ENCODE results near the gene PGA4.

Gene PGA4

DNA sequence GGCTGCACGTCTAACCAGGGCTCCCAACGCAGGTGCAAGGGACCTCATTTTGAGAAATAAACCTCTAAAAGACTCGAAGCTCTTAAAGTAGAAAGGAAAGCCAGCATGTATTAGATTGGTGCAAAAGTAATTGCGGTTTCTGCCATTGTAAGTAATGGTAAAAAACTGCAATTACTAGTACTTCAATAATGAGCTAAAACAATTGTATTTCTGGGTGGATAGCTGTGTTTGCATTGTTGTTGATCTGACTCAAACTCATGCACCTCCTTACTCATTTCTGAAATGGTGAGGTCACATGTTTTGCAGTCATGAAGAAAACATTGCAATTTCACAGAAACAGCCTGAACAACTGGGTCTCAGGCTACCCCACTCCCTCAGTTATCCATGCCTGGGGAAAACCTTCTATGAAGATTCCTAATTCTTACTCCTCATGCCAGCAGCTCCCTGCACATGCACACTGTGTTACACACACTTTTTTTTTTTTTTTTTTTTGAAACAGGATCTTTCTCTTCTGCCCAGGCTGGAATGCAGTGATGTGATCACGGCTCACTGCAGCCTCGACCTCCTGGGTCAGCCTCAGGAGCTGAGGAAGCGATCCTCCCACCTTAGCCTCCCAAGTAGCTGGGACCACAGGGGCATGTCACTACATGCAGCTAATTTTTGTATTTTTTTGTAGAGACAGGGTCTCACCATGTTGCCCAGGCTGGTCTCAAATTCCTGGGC is 48.4 kb downstream of the PGA4 start:
- DNase-seq (ENCODE audit: low spot score), result peak; percentile 71
- TF ChIP-seq, protein P1, sequence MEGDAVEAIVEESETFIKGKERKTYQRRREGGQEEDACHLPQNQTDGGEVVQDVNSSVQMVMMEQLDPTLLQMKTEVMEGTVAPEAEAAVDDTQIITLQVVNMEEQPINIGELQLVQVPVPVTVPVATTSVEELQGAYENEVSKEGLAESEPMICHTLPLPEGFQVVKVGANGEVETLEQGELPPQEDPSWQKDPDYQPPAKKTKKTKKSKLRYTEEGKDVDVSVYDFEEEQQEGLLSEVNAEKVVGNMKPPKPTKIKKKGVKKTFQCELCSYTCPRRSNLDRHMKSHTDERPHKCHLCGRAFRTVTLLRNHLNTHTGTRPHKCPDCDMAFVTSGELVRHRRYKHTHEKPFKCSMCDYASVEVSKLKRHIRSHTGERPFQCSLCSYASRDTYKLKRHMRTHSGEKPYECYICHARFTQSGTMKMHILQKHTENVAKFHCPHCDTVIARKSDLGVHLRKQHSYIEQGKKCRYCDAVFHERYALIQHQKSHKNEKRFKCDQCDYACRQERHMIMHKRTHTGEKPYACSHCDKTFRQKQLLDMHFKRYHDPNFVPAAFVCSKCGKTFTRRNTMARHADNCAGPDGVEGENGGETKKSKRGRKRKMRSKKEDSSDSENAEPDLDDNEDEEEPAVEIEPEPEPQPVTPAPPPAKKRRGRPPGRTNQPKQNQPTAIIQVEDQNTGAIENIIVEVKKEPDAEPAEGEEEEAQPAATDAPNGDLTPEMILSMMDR (IDR thresholded peaks at IDR 0.05; ENCODE audit: borderline replicate concordance, control extremely low read depth, extremely low read depth, insufficient read depth, missing control alignments), result no peak
- in situ Hi-C loops (cut with MboI; ENCODE audit: low sequenced_read_pairs, unreplicated experiment), result no loop called here

DNA sequence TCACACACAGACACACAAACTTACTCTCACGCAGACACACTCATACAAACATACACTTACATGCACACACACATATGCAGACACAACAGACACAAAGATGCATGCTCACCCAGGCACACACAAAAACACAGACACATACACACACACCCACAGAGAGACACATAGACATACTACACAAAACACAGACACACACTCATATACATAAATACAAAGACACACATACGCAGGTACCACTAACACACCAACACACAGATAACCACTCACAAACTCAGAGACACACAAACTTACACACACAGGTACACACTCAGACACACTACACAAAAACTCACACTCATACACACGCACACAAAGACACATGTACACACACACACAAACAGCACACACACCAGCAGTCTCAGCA is 50.6 kb downstream of the PGA4 start:
- no peak for DNase-seq (ENCODE audit: low spot score)
- TF ChIP-seq, protein P1 (IDR thresholded peaks at IDR 0.05; ENCODE audit: borderline replicate concordance, control extremely low read depth, extremely low read depth, insufficient read depth, missing control alignments), result no peak
- in situ Hi-C loops (cut with MboI; ENCODE audit: low sequenced_read_pairs, unreplicated experiment), result no loop called here

DNA sequence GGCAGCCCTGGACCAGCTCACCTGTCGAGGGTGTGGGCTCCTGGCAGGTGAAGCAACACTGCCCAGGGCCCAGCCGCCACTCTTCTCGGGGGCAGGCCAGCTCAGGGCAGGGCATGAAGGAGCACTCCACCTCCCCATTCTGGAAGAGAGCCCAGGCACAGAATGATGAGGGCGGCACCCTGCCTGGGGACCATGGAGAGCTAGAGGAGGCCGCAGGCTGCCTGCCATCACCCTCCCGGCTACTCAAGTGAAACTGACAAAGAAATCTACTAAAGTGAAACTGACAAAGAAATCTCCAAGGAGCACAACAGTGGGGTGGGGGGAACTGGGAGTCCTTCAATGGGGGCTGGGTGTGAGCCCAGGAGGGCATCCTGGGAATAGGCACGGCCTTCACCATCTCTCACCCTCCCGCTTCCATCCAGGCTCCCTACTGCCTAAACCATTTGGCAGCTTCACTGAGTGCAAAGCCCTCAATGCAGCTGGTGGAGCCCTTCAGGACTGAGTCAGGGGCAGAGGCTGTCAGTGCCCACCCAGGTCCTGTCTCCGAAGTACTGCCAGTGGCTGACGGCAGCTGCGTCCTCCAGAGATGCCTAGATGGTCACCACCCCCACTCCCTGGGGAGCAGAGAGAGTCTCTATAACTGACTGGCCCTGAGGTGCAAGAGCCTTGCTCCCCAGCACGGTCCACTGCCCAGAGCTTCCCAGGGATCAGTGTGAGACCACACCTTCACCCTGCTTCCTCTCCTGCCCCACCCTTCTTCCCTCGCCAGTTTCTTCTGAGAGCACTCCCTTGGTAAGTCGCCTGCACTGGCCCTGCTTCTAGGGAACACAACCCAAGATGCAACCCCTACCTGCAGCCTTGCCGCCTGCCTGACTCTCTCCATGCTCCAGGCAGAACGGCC is 51.3 kb downstream of the PGA4 start:
- no peak for DNase-seq (ENCODE audit: low spot score)
- TF ChIP-seq, protein P1 (IDR thresholded peaks at IDR 0.05; ENCODE audit: borderline replicate concordance, control extremely low read depth, extremely low read depth, insufficient read depth, missing control alignments), result no peak
- in situ Hi-C loops (cut with MboI; ENCODE audit: low sequenced_read_pairs, unreplicated experiment), result no loop called here

DNA sequence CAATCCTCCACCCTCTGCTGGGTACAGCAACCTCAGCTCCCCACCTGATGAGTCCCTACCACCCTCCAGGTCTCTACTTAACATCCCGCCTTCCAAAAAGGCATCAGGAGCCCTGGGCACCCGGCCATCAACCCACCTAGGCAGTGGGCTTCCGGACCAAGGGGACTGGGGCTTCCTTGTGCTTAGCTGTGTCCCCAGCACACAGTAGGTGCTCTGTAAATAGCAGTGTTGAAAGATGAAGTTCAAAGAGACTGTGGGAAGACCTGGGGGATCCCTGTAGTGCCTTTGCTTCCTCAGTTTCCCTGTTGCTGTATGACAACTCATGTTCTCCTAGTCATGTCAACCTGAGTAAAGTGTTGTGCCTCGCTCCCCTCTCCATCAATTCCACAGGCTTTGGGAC is 51.9 kb downstream of the PGA4 start:
- TF ChIP-seq, protein P1 (IDR thresholded peaks at IDR 0.05; ENCODE audit: borderline replicate concordance, control extremely low read depth, extremely low read depth, insufficient read depth, missing control alignments), result no peak
- in situ Hi-C loops (cut with MboI; ENCODE audit: low sequenced_read_pairs, unreplicated experiment), result no loop called here
- no peak for DNase-seq (ENCODE audit: low spot score)

DNA sequence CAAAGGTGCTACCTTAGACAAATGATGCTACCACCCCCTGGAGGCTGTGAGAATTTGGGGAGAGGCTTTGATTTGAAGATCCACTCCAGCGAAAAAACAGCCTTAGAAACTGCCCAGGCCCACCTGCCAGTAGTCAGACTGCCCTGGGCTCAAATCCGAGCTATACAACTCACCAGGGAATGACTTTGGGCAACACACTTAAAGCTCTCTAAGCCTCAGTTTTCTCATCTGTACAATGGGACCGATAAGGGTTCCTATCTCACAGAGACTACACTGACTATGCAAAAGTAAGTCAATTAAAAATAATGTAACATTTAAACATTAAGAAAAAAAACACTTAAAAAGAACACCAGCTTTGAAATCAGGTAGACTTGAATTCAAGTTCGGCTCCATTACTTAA is 53.0 kb downstream of the PGA4 start:
- in situ Hi-C loops (cut with MboI; ENCODE audit: low sequenced_read_pairs, unreplicated experiment), result no loop called here
- TF ChIP-seq, protein P1 (IDR thresholded peaks at IDR 0.05; ENCODE audit: borderline replicate concordance, control extremely low read depth, extremely low read depth, insufficient read depth, missing control alignments), result no peak
- DNase-seq (ENCODE audit: low spot score), result no peak

DNA sequence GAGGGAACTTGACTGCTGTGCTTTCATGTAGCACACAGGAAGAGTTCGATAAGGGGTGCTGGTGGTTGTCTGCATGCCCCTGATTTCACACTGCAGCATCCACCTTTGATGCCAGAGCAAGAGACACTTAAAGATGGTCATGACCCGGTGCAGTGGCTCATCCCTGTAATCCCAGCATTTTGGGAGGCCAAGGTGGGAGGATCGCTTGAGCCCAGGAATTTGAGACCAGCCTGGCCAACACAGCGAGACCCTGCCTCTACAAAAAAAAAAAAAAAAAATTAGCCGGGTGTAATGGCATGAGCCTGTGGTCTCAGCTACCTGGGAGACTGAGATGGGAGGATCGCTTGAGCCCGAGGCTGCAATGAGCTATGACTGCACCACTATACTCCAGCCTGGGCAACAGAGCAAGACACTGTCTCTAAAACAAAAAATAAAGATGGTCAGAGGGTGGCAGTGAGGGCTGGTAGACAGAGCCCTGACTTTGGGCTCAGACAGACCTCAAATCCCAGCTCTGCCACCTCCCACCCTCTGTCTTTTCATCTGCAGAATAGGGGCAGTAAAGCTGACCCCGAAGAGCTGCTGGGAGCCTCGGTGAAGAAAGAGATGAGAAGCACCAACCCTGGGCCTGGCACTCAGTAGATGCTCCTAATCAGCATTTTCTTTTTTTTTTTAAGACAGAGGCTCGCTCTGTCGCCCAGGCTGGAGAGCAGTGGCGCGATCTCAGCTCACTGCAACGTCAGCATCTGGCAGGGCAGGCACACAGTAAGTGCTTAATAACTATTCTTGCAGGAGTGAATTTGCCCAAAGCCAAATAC is 55.2 kb downstream of the PGA4 start:
- in situ Hi-C loops (cut with MboI; ENCODE audit: low sequenced_read_pairs, unreplicated experiment), result no loop called here
- no peak for DNase-seq (ENCODE audit: low spot score)
- TF ChIP-seq, protein P1 (IDR thresholded peaks at IDR 0.05; ENCODE audit: borderline replicate concordance, control extremely low read depth, extremely low read depth, insufficient read depth, missing control alignments), result no peak

All from GM13976 (cell line).